ENCODE data around the gene MAPK8IP2.

Gene MAPK8IP2

GRCh38 chr22:50600538-50600937 is at the start of gene MAPK8IP2:
Gene MAPK8IP2, plus strand, starts transcription at chr22:50600793. Its CDS starts 26 bp downstream, at chr22:50600819.
- DNase-seq, result no peak

GRCh38 chr22:50551160-50551752 is 49.3 kb upstream of the MAPK8IP2 start:
- no peak for DNase-seq

DNA sequence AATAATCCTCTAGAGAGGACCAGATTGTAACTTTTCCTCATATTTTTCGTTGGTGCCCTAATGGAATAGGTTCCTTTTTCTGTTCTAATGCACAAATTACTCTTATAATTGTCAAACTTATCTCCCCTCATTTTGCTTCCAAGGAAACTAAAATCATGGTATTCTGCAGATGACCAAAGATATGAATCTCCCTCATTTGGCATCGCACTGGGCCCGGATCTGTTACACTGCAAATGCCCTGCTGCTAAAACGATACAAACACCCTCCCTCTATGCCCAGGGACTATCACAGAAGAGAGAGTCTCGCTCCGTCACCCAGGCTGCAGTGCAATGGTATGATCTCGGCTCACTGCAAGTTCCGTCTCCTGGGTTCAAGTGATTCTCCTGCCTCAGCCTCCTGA is 47.3 kb upstream of the MAPK8IP2 start:
- DNase-seq, result no peak

DNA sequence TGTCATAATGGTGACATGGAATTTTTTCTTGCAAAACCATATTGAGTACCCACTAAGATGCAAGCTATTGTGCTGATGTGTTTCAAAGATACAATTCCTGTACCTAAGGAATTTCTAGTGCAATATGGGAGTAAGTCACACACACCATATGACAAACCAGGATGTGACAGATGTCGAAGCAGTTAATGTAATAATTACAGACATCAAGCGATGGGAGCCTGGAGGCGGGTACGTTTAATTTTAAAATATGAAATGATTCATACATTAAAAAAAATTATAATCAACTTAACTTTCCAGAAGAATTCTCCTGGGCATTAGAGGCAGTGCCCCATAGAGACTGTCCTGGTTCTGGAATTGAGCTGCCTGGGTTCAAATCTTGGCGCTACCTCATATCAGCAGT is 43.9 kb upstream of the MAPK8IP2 start:
- no peak for DNase-seq

- DNase-seq, result no peak
These were observed 40.6 kb upstream of the MAPK8IP2 start for GRCh38 chr22:50560034-50560433.

DNA sequence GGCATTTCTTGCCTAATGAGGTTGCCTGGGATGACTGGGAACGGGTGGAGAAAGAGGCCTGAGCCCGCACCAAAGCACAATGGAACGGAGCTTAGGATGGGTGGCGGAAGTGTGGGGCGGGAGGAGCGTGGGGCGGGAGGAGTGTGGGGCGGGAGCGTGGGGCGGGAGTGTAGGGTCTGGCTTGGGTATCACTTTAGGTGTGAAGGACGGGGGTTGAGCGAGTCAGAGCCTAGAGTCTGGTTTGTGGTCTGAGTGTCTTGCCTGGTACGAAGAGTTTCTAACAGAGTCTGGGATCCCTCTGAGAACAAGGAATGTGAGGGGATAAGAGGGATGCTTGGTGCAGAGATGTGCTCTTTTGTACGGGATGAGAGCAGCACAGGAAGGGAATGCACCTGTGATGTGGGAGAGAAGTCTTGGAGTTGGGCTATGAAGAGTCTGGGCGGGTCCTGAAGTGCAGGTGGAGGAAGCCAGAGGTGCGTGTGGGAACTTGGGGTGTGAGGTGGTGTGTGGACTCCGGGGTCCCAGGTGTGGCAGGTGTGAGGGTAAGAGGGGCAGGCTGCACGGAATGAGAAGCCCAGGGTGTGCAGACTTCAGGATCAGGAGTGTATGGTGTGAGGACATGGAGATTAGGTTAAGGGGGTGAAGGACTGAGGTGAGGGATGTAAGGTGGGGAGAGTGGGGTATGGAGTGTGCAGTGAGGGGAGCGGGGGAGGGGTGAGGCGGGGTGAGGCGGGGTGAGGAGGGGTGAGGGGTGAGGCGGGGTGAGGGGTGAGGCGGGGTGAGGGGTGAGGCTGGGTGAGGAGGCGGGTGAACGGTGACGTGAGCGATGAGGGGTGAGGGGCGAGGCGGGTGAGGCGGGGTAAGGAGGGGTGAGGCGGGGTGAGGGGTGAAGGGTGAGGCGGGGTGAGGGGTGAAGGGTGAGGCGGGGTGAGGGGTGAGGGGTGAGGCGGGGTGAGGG is 38.9 kb upstream of the MAPK8IP2 start:
- no peak for DNase-seq

GRCh38 chr22:50562523-50563412 is 37.8 kb upstream of the MAPK8IP2 start, which contains the start of gene SYCE3:
Gene SYCE3, minus strand, starts transcription at chr22:50562919. Its CDS starts 6,514 bp downstream, at chr22:50556405.
- DNase-seq, result peak; percentile 92 to 99

DNA sequence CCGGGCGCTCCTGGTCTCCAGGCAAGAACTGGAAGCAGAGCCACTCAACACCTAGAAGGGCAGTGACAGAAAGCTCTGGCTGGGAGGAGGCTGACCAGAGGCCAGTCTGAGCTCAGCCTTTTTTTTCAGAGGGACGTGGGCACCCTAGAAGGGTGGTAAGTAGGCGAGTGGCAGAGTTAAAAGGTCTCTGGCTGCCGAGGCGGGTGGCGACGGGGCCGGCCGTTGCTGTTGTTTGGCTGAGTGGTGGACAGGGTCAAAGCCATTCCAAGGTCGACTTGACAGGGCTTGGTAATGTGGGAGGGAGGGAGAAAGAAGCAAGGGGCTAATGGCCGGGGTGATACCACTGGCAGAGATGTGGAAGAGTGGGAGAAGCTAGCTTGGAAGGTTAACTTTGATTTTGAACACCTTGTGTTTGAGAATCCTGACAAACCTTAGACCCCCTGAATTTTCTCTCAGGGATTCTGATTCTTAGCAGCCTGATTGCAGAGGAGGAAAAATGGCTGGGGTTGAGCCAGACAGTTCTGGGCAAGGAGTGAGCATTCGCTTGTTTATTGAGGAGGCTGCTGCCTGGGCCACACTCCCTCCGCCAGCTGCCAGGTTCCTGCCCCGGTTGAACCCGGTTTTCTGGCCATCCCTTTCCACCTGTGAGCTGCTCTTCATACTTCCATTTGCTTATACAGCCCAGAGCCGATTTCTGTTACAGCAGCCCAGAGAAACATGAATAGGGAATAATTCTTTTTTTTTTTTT is 37.0 kb upstream of the MAPK8IP2 start:
- no peak for DNase-seq

- DNase-seq, result no peak
These were observed 36.3 kb upstream of the MAPK8IP2 start for GRCh38 chr22:50564289-50564688.

- no peak for DNase-seq
These were observed 32.8 kb upstream of the MAPK8IP2 start for GRCh38 chr22:50567721-50568252.

- no peak for DNase-seq
These were observed 32.0 kb upstream of the MAPK8IP2 start for GRCh38 chr22:50568626-50569025.

DNA sequence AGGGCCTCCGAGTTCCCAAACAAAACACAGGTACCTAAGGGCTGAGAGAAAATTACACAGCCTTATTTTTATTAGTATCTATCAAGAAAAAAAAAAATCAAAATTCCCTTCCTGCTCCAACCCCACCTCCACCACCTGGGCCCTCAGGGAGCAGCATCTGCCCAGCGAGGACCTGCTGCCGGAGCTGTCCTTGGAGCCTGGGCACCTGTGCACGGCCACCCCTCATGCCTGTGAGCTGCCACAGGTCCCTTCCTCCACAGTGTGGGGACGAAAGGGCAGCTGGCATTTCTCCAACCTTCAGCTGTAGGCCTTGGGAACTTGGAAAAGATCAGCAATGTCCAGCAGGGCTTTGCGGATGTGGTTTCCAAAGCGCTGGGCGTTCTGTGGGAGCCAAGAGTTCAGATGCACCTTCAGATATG is 31.5 kb upstream of the MAPK8IP2 start:
- no peak for DNase-seq

DNA sequence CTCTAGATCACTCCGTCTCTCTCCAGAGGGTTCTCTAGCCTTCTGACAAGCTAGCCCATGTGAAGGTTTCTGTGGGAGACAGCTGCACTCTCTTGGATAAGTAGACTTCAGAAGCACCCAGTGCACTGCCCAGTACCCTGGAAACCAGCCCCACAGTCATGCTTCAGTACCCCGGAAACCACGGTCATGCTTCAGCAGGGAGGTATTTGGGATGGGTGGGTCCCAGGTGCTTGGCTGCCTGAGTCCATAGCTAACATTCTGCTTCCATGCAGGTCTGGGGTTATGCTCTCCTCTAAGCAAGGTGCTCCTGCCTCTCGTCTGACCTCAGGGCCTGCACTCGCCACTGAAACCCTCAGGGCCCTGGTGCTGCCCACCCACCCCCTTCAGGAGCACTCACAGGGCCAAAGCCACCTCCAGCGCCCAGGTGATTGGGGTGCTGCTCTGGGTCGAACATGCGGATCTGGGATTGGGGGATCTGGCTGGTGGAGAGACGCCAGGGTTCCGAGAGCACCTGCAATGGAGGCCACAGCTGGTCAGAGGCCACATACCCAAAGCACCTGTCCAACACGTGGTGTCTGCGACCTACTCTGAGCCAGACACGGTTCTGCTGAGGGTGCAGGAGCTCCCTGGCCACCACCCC is 30.6 kb upstream of the MAPK8IP2 start:
- DNase-seq, result no peak

GRCh38 chr22:50570861-50571260 is 29.7 kb upstream of the MAPK8IP2 start:
- DNase-seq, result no peak

- no peak for DNase-seq
These were observed 29.1 kb upstream of the MAPK8IP2 start for GRCh38 chr22:50571264-50572175.

GRCh38 chr22:50572965-50573364 is 27.6 kb upstream of the MAPK8IP2 start:
- DNase-seq, result no peak

DNA sequence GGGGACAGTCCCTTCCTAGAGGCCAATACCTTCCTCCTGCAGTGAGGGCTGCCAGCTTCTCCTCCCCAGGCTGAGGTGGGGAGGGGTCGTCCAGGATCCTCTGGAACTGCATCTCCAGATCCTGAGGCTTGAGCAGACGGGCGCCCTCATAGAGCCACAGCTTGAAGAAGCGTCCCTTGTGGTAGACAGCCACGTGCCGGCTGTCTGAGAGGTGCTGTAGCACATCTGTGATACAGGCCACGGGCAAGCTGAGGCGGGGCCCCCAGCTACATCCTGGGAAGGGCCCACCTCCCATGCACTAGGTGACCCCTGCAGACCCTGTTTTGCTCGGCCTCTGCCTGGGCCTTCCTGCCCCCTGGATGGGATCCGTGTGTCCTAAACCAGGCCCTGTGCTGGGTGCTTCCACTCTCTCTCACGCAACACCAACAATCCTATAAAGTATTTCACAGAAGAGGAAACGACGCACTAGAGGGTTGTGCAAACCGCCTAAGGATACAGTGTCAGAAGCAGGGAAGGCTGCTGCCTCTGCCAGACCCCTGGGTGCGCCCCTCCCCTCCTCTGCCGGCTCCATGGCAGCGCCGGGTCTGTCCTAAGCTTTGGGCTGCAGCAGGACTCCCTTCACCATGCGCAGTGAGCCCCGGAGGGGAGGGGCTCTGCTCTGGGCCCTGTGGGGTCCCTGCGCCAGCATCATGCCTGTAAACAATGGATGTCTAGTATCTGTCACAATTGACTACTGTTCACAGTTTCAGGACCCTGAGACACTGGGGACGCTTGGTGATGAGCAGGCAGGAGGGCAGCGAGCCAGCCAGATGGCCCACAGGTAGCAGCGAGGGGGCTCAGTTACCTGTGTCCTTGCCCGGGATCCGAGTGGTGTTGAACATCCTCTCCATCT is 26.9 kb upstream of the MAPK8IP2 start:
- DNase-seq, result no peak

DNA sequence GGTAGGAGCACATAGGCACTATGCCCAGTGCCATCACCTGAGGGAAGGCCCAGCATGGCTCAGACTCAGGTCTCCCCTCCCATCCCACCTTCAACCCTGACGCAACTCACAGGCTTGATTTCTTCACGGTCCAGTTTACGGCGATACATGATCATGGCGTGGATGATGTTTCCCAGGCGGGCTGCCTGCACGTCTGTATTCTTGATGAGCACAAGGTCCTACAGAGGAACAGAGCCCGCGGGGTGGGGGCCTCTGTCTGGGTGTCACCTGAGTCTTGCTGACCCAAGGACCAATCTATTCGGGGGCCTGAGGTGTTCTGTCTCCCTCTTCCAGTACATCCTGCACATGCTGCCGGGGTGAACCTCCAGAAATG is 26.2 kb upstream of the MAPK8IP2 start:
- DNase-seq, result no peak

- no peak for DNase-seq
These were observed 25.1 kb upstream of the MAPK8IP2 start for GRCh38 chr22:50575426-50575941.
